AML-193 (cell line): ENCODE results near the gene NLRC3.
"Not testable (repeated sequence)": the region's sequence is repeated elsewhere in the genome, so short reads cannot be mapped to it uniquely, and the experiment has no call there.

Source experiments
- DNase-seq, 2 experiments: peaks; one replicate each; lab custom pipeline; 2025; lab: John Stamatoyannopoulos, UW

NLRC3 gene

DNA sequence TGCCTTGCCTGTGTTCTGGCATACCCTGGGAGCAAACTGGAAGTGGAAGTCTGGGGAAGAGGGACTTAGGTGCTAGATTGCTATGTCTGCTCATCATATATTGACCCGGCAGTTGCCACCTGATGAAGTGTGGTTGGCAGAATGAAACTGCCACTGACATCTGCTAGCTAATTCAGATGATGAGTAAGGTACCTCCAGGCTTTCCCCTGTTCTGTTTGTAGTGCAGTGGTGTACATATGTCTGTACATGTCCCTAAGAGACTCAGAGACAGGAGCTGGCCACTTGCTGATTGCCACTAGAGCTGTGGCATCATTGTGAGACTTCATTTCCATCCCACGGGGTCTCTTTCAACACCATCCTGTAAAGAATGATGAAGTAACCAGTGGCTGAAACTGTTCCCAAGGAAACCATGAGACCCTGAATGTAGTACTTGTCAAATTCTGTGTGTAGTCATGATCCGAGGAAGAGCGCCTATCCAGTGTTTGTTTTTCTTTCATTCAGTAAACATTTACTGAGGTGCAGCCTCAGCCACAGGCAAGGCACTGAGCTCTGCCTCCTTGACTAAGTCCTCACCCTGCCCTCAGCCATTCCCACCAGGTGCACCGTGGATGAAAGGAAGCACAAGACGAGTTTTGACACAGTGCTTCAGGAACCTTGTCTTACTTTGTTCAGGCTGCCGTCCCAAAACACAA lies 63.2 kb downstream of the NLRC3 start:
- no peak for DNase-seq

DNA sequence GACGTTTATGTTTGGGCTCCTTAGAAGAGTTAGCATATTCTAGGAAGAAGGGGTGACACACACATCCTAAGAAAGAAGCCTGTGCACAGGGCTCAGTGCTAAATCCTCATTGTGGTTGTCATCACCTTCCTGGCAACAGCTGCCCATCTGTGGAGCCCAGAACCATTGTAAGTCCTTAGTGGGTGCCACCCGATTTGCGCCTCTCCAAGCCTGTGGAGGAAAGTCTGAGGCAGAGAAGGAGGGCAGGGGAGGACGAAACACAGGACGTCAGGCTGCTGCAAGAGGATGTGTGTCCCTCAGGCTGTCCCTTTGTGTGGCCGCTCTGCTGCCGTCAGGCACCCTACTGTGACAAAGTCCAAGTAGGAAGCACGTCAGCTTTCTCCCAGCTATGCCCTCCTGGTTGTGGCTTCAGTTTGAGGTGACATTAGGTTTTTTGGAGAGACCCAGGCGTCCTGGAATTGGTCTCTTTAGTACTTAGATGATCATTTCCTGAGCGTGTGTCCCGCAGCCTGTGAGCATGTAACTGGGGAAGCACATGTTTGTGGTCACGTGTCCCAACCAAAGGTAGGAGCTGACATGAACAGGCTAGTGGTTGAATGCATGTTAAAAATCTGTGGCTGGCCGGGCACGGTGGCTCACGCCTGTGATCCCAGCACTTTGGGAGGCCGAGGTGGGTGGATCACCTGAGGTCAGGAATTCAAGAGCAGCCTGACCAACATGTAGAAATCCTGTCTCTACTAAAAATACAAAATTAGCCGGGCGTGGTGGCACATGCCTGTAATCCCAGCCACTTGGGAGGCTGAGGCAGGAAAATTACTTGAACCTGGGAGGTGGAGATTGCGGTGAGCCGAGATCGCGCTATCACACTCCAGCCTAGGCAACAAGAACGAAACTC lies 65.7 kb downstream of the NLRC3 start:
- no peak for DNase-seq

DNA sequence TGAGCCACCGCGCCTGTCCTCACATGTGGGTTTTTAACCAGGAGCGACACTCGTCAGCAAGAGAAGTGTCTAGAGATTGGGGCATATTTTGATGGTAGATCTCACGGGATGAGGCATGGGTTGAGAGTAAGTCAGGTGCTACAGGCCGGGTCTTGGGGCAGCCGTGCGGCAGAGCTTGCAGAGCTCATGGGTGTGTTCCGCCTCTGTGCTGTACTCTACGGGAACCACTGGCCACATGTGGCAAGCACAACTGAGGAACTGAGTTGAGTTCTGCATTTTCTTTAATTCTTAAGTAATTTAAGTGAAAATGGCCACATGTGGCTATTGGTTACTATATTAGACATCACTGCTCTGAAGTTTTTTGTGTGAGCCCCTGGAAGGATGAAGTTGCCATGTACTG lies 66.8 kb downstream of the NLRC3 start:
- DNase-seq, result no peak

DNA sequence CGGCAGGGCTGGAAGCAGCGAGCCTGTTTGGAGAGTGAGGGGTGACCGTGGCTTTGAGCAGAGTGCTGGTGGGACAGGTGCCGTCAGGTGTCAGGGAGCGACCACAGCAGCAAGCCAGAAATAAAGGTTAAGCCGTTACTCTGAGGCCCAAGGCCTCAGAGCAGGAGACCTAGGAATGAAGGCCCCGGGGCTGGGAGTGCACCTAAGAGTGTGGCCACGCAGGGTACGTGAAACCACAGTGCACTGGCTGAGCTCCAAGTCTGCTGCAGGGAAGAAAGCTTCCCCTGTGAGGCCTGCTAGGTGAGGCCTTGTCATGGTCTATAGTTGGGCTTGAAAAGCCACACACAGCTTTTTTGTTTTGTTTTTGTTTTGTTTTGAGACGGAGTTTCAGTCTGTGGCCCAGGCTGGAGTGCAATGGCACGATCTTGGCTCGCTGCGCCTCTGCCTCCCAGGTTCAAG lies 67.7 kb downstream of the NLRC3 start:
- DNase-seq, result no peak

DNA sequence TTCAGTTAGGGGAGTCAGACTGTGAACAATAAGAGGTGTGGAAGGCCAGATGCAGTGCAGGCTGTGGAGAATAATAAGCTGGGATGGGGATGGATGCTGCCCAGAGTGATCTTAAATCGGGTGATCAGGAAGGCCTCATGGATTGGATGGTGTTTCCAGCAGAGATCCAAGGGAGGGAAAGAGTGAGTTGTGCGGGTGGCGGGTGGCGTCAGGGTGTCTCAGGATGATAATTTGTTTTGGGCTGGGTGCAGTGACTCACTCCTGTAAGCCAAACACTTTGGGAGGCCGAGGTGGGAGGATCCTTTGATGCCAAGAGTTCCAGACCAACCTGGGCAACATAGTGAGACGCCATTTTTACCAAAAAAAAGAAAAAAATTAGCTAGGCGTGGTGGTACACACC lies 68.5 kb downstream of the NLRC3 start:
- no peak for DNase-seq

DNA sequence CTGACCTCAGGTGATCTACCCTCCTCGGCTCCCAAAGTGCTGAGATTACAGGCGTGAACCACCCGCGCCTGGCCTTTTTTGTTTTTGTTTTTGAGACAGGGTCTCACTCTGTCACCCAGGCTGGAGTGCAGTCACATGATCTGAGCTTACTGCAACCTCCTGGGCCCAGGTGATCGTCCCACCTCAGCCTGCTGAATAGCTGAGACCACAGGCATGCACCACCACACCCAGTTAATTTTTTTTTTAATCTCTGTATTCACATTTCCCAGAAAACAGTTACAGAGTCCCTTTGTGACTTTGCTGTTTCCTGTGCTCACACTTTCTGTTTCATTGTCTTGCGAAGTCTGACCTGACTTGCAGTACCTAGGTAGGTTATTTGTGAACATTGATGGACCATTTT lies 73.7 kb downstream of the NLRC3 start:
- DNase-seq, result no peak

DNA sequence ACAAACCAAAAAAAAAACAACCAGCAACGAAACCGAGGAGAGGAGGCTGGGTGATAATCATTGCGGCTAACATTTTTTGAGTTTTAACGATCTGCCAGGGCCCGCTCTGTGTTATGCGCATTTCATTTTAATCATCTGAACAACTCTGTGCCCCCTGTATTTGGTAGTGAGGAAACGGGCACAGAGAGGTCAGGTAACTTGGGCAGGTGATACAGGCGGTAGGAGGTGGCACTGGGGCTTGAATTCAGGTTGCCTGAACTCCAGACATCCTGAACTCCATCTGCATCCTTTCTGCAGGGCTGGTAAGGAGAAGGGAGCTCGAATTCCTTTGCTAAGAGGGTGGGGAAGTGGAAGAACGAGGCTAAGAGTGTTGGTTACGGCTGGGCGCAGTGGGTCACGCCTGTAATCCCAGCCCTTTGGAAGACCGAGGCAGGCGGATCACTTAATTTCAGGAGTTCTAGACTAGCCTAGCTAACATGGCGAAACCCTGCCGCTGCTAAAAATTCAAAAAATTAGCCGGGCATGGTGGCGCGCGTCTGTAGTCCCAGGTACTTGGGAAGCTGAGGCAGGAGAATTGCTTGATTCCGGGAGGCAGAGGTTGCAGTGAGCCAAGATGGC lies 75.3 kb downstream of the NLRC3 start:
- no peak for DNase-seq

DNA sequence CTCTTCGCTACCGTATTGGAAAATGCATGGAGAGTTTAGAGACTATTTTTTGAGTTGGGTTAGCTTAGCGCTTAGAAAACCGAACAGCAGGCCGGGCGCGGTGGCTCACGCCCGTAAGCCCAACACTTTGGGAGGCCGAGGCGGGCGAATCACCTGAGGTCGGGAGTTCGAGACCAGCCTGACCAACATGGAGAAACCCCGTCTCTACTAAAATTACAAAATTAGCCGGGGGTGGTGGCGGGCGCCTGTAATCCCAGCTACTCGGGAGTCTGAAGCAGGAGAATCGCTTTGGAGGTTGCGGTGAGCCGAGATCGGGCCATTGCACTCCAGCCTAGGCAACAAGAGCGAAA lies 75.8 kb downstream of the NLRC3 start:
- not testable (repeated sequence) for DNase-seq

DNA sequence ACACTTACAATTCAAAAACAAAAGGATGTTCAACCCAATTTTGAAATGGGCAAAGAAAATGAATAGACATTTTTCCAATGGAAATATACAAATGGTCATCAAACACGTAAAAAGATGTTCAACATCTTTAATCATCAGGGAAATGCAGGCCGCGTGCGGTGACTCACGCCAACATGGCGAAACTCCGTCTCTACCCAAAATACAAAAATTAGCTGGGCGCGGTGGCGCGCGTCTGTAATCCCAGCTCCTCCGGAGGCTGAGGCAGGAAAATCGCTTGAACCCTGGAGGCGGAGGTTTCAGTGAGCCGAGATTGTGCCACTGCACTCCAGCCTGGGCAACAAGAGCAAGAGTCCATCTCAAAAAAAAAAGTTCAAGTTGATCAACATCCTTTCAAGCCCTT lies 78.2 kb downstream of the NLRC3 start:
- no peak for DNase-seq

DNA sequence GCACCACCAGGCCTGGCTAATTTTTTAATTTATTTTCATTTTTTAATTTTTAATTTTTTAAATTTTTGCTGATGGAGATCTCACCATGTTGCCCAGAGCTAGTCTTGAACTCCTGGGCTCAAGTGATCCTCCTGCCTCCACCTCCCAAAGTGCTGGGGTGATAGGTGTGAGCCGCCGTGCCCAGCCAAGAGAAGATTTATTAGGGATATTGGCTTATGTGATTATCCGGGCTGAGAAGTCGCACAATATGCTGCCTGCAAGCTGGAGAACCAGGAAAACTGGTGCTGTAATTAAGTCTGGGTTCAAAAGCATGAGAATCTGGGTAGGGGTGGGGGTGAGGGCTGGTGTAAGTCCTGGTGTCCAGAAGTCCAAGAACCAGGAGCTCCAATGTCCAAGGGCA lies 79.4 kb downstream of the NLRC3 start:
- no peak for DNase-seq

DNA sequence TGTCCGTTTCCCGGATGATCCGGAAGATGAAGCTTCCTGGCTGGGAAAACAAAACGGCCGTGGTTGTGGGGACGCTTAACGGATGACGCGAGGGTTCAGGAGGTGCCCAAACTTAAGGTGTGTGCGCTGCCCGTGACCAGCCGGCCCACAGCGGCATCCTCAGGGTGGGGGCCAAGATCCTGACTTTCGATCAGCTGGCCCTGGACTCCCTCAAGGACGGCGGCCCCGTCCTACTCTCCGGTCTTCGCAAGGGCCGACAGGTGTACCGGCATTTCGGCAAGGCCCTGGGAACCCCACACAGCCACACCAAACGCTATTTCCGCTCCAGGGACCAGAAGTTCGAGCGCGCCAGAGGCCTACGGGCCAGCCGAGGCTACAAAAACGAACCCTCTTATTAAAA lies 80.8 kb downstream of the NLRC3 start:
- DNase-seq, result no peak

DNA sequence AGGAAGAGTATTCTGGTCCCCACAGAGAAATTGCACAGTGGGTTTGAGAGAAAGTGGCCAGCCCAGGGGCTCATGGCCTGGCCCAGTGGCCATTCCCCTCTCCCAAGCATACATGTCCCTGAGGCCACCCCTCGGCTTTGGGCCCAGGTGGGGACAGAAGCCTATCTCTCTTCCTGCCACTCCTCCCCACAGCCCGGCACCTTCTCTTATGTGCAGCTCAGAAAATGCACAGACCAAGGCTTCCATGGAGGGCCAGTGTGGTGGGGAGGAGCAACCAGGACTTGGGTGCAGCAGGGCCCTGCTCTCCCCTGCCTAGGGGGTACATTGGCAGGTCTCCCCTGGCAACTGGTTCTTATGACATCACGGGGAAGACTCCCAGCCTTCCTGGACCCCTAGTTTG lies 82.0 kb downstream of the NLRC3 start, which contains the start of gene C16orf90:
Gene C16orf90 (minus strand): TSS at position 314 of the 400 bp plus-strand sequence. CDS start 68 bp downstream, at position 246.
- no peak for DNase-seq

DNA sequence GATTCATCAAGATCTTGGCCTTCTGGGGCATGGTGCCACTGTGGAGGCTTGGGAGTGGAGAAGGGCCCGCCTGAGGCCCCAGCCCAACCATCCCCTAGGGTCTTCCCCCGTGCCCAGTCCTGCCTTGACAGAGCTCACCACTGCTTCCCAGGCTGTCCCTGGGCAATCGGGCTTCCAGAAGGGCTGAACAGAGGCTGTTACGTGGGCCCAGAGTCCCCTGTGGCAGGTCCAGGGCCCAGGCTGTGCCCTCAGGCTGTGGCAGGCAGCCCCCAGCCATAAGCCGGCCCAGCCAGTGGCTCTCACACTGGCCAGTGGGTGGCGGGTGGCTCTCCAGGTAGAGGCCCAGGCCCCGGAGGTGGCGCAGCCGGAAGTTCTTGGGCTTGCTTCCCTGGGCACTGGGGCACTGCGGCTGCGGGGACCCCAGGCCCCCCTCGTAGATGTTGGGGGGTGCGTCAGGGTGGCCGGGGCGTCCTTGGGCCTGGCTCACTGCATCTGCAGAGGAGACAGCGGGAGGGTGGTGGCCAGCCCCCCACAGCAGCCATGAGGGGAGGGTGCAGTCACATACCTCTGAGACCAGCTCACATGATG lies 82.7 kb downstream of the NLRC3 start:
- no peak for DNase-seq

DNA sequence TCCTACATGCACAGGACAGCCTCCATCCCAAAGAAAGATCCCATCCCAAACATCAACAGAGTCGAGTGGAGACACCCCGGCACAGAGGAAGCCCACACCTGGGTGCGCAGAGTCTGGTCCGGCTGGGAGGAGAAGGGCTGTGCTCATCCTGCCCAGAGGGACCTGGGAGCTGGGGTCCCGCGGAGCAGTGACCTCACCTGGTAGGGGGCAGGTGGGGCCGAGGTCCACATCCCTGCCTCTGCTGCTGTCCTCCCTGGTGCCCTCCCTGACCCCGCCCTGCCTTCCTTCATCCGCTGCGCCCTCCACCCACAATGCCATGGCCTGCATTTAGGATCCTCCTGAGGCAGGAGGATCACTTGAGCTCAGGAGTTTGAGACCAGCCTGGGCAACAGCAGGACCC lies 84.8 kb downstream of the NLRC3 start:
- no peak for DNase-seq

DNA sequence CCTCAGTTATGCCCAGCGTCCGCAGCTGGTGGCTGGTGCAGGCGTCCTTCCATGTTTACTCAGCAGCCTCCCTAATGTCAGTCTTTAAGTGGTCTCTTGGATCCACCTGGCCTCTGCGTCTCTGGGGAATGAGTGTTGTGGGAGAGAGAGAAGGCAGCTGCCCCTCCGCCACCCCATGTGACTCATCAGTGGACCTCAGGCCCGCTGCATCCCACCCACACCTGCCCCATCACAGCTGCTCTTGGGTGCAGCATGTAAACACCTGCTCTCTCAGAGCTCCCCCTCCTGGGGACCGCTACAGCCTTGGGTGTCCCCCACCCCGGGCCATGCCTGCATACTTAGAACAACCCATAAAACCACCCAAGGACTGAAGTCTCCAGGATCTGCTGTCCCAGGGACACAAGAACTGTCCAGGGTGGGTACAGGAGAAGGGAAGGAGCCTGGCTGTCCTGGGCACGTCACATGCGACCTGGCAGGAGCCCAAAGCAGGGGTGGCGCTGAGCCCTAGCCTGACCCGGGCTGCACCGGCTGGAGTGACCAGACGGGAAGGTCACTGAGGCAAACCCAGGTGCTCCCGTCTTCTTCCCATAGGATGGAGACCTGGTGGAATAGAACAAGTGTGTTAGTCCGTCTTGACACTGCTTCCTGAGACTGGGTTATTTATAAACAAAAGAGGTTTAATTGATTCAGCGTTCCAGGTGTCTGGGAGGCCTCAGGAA lies 86.1 kb downstream of the NLRC3 start:
- no peak for DNase-seq
